ENCODE results near the gene HRH2.

The HRH2 gene

GRCh38 chr5:175684931-175685330, 27.1 kb downstream of the HRH2 start:
- Mint-ChIP-seq H3K27ac (no peak overlapping the region), H3K36me3 (ENCODE audit: low read depth) (no peaks in the 10 kb centered on the region), H3K27me3 (ENCODE audit: low read depth) (peaks cover 40% of the 10 kb centered on the region), H3K4me1 (peaks cover 25% of the 10 kb centered on the region), H3K4me3 (no peak overlapping the region), H3K9me3 (no peaks in the 10 kb centered on the region)
- TF ChIP-seq, protein P1, sequence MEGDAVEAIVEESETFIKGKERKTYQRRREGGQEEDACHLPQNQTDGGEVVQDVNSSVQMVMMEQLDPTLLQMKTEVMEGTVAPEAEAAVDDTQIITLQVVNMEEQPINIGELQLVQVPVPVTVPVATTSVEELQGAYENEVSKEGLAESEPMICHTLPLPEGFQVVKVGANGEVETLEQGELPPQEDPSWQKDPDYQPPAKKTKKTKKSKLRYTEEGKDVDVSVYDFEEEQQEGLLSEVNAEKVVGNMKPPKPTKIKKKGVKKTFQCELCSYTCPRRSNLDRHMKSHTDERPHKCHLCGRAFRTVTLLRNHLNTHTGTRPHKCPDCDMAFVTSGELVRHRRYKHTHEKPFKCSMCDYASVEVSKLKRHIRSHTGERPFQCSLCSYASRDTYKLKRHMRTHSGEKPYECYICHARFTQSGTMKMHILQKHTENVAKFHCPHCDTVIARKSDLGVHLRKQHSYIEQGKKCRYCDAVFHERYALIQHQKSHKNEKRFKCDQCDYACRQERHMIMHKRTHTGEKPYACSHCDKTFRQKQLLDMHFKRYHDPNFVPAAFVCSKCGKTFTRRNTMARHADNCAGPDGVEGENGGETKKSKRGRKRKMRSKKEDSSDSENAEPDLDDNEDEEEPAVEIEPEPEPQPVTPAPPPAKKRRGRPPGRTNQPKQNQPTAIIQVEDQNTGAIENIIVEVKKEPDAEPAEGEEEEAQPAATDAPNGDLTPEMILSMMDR (IDR thresholded peaks at IDR 0.05; ENCODE audit: unreplicated experiment in 3 of 3): no peak

DNA sequence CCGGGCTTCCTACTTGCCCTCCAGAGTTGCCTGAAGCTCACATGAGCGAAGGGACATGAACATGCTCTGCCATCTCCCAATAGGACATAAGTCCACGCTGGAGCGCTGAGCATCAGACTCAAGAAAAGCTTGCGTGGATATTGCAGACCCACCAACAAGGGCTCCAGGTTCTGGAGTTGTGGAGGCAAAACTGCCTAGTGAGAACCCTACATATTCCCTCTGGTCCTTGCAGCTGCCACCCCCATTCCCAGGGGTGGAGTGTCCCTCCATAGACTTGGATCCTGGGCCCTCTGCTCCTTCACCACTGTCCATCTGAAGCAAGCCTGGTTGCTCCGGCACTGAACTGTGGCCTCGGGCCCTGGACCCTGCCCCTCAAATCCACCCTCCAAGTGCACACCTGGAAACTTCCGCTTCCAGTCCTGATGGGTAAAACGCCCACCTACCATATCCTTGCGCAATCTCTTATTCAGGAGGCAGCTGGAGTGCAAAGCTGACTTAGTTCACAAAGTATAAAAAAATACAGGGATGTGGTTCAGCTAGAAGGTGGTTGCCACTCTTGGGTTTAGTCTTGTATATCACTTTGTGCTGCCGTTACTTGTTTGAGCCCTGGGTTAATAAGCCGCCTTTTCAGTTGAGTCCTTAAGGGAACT, 28.0 kb downstream of the HRH2 start:
- no peaks in the 10 kb centered on the region for H3K9me3 Mint-ChIP-seq
- peaks cover 40% of the 10 kb centered on the region for H3K27me3 Mint-ChIP-seq (ENCODE audit: low read depth)
- TF ChIP-seq, protein P1 (IDR thresholded peaks at IDR 0.05; ENCODE audit: unreplicated experiment in 3 of 3): no peak
- H3K4me1 Mint-ChIP-seq: peaks cover 16% of the 10 kb centered on the region
- H3K36me3 Mint-ChIP-seq (ENCODE audit: low read depth): no peaks in the 10 kb centered on the region
- H3K27ac Mint-ChIP-seq: no peak overlapping the region
- no peak overlapping the region for H3K4me3 Mint-ChIP-seq

GRCh38 chr5:175686396-175686795, 28.5 kb downstream of the HRH2 start:
- H3K4me3 Mint-ChIP-seq: no peak overlapping the region
- H3K9me3 Mint-ChIP-seq: no peaks in the 10 kb centered on the region
- H3K4me1 Mint-ChIP-seq: peaks cover 10% of the 10 kb centered on the region
- peaks cover 36% of the 10 kb centered on the region for H3K27me3 Mint-ChIP-seq (ENCODE audit: low read depth)
- no peak overlapping the region for H3K27ac Mint-ChIP-seq
- H3K36me3 Mint-ChIP-seq (ENCODE audit: low read depth): no peaks in the 10 kb centered on the region
- TF ChIP-seq, protein P1 (IDR thresholded peaks at IDR 0.05; ENCODE audit: unreplicated experiment in 3 of 3): no peak

GRCh38 chr5:175686826-175687225, 29.0 kb downstream of the HRH2 start:
- no peaks in the 10 kb centered on the region for H3K9me3 Mint-ChIP-seq

DNA sequence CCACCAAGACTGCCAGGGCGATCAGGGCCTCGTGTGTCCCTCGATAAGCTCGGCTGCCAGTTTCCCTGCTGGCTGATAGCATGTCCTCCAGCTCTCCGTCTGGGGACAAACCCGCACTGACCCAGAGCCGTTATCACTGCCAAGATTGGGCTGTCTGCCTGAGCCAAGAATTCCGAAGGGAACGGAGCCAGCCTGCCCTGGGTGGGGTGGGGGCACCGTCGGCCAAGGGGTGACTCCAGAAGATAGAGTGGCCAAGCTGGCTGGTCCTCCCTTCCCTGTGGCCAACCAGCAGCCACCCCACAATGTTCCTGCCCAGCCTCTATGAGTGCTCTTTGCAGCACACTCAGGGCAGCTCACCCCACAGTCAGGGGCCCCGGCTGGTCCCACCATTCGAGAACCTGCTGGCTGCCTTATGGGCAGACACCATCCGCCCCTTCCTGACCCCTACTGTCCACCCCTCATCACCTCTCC, 29.4 kb downstream of the HRH2 start:
- Mint-ChIP-seq H3K27ac (no peak overlapping the region), H3K36me3 (ENCODE audit: low read depth) (no peaks in the 10 kb centered on the region), H3K9me3 (no peaks in the 10 kb centered on the region), H3K4me3 (no peak overlapping the region), H3K27me3 (ENCODE audit: low read depth) (peaks cover 28% of the 10 kb centered on the region), H3K4me1 (peaks cover 2% of the 10 kb centered on the region)
- TF ChIP-seq, protein P1 (IDR thresholded peaks at IDR 0.05; ENCODE audit: unreplicated experiment in 3 of 3): no peak

More at GRCh38 chr5:175686826-175687225, 29.0 kb downstream of the HRH2 start:
- H3K27ac Mint-ChIP-seq: no peak overlapping the region
- H3K4me3 Mint-ChIP-seq: no peak overlapping the region
- peaks cover 32% of the 10 kb centered on the region for H3K27me3 Mint-ChIP-seq (ENCODE audit: low read depth)
- H3K4me1 Mint-ChIP-seq: peaks cover 6% of the 10 kb centered on the region
- no peaks in the 10 kb centered on the region for H3K36me3 Mint-ChIP-seq (ENCODE audit: low read depth)
- TF ChIP-seq, protein P1 (IDR thresholded peaks at IDR 0.05; ENCODE audit: unreplicated experiment in 3 of 3): no peak

Measured in nephron (organoid).